HepG2 (cell line): ENCODE results near the gene KMT5C. TPM values are rescaled to one million over a fixed set of nuclear protein-coding genes. Genes with fewer than 3 reads are reported as not detected.
A peak's percentile ranks its signal among the peaks of the same experiment; 100 is the strongest.

Source experiments
- ARNT ChIP-seq: fragments of 450-650 bp; IDR thresholded peaks from 2 replicates; pipeline ENCODE4 v1.6.1; 2017
- HNF1A ChIP-seq, 2 experiments: sonication (generic) in 1 of 2; formaldehyde crosslinking in 1 of 2; IDR thresholded peaks; 2 replicates each; pipeline versions ENCODE4 v1.4.0 to v1.6.1; 2016 to 2020; ENCODE audit warnings: borderline replicate concordance in 1 of 2, low read depth in 1 of 2, mild to moderate bottlenecking in 1 of 2, missing genetic modification reagents in 1 of 2
- HOXA5 ChIP-seq: sonication (generic); formaldehyde crosslinking; IDR thresholded peaks from 2 replicates; pipeline ENCODE4 v1.4.0; 2020; ENCODE audit warnings: missing genetic modification reagents
- NFE2L1 ChIP-seq: sonication (generic); formaldehyde crosslinking; IDR thresholded peaks from 2 replicates; pipeline ENCODE4 v1.4.0; 2020; ENCODE audit warnings: missing genetic modification reagents, mild to moderate bottlenecking, borderline replicate concordance
- SALL1 ChIP-seq: sonication (generic); formaldehyde crosslinking; IDR thresholded peaks from 2 replicates; pipeline ENCODE4 v1.8.0; 2022; ENCODE audit warnings: mild to moderate bottlenecking, missing genetic modification reagents
- SMYD3 ChIP-seq: sonication (generic); formaldehyde crosslinking; IDR thresholded peaks from 2 replicates; pipeline ENCODE4 v1.8.1; 2023; ENCODE audit warnings: mild to moderate bottlenecking, missing genetic modification reagents
- THAP8 ChIP-seq: sonication (generic); formaldehyde crosslinking; IDR thresholded peaks from 2 replicates; pipeline ENCODE4 v1.5.1; 2020; ENCODE audit warnings: missing genetic modification reagents, mild to moderate bottlenecking, borderline replicate concordance
- TOPORS ChIP-seq: sonication (generic); formaldehyde crosslinking; IDR thresholded peaks from 2 replicates; pipeline ENCODE4 v1.8.0; 2023; ENCODE audit warnings: mild to moderate bottlenecking, missing genetic modification reagents
- YEATS4 ChIP-seq: sonication (generic); formaldehyde crosslinking; IDR thresholded peaks from 2 replicates; pipeline ENCODE4 v1.4.0; 2020; ENCODE audit warnings: missing genetic modification reagents, borderline replicate concordance
- ZBTB38 ChIP-seq: sonication (generic); formaldehyde crosslinking; IDR thresholded peaks from 2 replicates; pipeline ENCODE4 v1.5.1; 2020; ENCODE audit warnings: mild to moderate bottlenecking, missing genetic modification reagents
- ZNF326 ChIP-seq: sonication (generic); formaldehyde crosslinking; IDR thresholded peaks from 2 replicates; pipeline ENCODE4 v1.4.0; 2020; ENCODE audit warnings: missing genetic modification reagents, borderline replicate concordance
- ZNF556 ChIP-seq: sonication (generic); formaldehyde crosslinking; IDR thresholded peaks from 2 replicates; pipeline ENCODE4 v1.4.0; 2020; ENCODE audit warnings: mild to moderate bottlenecking, missing genetic modification reagents, borderline replicate concordance
- ZNF564 ChIP-seq: sonication (generic); formaldehyde crosslinking; IDR thresholded peaks from 2 replicates; pipeline ENCODE4 v1.8.1; 2023; ENCODE audit warnings: mild to moderate bottlenecking, missing genetic modification reagents
- ZNF570 ChIP-seq: sonication (generic); formaldehyde crosslinking; IDR thresholded peaks from 2 replicates; pipeline ENCODE4 v1.4.0; 2020; ENCODE audit warnings: mild to moderate bottlenecking, missing genetic modification reagents, borderline replicate concordance
- ZNF652 ChIP-seq: IDR thresholded peaks from 2 replicates; pipeline ENCODE4 v1.6.1; 2016; ENCODE audit warnings: low read depth, borderline replicate concordance
- polyA plus RNA-seq, 8 experiments: library from polyadenylated mRNA; depleted of rRNA in 3 of 8; stranded (reverse) in 7 of 8; unstranded in 1 of 8; fragments of >200 nt; fragmentation: Illumina TruSeq in 4 of 8; extraction: Trizol in 4 of 8; gene quantifications; 2 replicates each; pipeline versions ENCODE4 v1.2.1 to v1.2.3, GENCODE V29; 2011 to 2016; ENCODE audit warnings: low read depth in 4 of 8, missing spikeins in 1 of 8, mixed read lengths in 1 of 8; ENCODE audit not compliant: insufficient read depth in 1 of 8
- total RNA-seq, 5 experiments: library from RNA; depleted of rRNA; stranded (reverse); fragments of >200 nt; fragmentation: Illumina TruSeq; extraction: Trizol; gene quantifications; 2 replicates each; pipeline ENCODE4 v1.2.3, GENCODE V29; 2016; ENCODE audit warnings: low read depth in 1 of 5
- TF ChIP-seq, protein P1 (sequence below): sonication (generic); formaldehyde crosslinking; IDR thresholded peaks from 2 replicates; pipeline ENCODE4 v1.8.0; 2022; ENCODE audit warnings: missing genetic modification reagents, mild to moderate bottlenecking, borderline replicate concordance
- TF ChIP-seq, protein P2 (sequence below), 2 experiments: sonication (generic) in 1 of 2; formaldehyde crosslinking in 1 of 2; IDR thresholded peaks; 2 replicates each; pipeline versions ENCODE4 v1.4.0 to v1.6.1; 2018 to 2020; ENCODE audit warnings: missing genetic modification reagents in 2 of 2, borderline replicate concordance in 1 of 2, low read depth in 1 of 2, mild to moderate bottlenecking in 1 of 2, missing biosample characterization in 1 of 2
- TF ChIP-seq, protein P3 (sequence below): sonication (generic); formaldehyde crosslinking; IDR thresholded peaks from 2 replicates; pipeline ENCODE4 v1.8.1; 2023; ENCODE audit warnings: mild to moderate bottlenecking, missing genetic modification reagents

Gene KMT5C
- total and polyA plus RNA-seq, 2 of the 13 experiments (the other 11 are each of a cell fraction or from before 2014, with no cell fraction given): 5.5 to 9.0 TPM

DNA sequence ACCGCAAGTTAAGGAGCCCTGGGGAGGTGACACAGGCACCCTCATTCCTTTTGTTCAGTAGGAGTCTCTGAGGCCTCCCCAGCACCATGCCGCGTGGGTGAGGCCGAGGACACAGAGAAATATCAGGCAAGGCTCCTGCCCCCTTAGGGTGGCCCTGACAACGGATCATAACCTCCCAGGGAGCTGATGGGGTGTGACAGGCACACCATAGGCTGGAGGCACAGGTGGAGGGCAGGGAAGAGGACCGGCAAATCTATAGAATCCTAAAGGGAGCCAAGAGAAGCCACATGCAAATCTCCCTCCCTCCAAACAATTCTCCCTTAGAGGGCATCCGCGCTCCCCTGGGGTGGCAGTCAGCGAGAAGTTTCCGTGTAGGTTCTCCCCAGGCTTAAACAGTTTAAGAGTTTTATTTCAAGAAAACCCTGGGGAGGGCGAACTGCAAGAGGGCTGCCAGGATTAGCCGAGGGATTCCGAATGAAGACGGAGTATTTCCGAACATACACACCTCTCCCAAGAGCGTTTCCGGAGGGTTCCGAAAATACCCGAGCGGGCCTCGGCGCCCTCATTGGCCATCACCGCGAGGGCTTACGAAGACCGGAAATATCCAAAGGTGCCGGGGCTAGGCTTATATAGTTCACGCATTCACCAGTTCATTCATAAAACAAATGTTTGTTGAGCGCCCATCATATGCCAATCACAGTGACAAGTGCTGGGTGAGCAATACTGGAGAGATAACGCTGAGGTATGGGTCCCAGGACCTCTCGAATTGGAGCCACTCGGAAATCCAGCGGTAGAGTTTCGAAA lies 45.4 kb downstream of the KMT5C start (continued):
- TF ChIP-seq, protein P1, sequence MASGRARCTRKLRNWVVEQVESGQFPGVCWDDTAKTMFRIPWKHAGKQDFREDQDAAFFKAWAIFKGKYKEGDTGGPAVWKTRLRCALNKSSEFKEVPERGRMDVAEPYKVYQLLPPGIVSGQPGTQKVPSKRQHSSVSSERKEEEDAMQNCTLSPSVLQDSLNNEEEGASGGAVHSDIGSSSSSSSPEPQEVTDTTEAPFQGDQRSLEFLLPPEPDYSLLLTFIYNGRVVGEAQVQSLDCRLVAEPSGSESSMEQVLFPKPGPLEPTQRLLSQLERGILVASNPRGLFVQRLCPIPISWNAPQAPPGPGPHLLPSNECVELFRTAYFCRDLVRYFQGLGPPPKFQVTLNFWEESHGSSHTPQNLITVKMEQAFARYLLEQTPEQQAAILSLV (CRISPR knock-in tag): no peak
- TF ChIP-seq THAP8 (CRISPR knock-in tag): no peak
- no peak for TF ChIP-seq ZNF326
- TF ChIP-seq ZNF652 (CRISPR knock-in tag): 0 out of 2 replicates have a peak, but pooled peaks have one; percentile 6
- peak; percentile 52 for TF ChIP-seq TOPORS (CRISPR knock-in tag)
- no peak; the same call in 1 of the 2 replicates for TF ChIP-seq SALL1
- no peak for TF ChIP-seq ZNF556 (CRISPR knock-in tag)
- TF ChIP-seq ZNF570 (CRISPR knock-in tag): no peak
- TF ChIP-seq, protein P2, sequence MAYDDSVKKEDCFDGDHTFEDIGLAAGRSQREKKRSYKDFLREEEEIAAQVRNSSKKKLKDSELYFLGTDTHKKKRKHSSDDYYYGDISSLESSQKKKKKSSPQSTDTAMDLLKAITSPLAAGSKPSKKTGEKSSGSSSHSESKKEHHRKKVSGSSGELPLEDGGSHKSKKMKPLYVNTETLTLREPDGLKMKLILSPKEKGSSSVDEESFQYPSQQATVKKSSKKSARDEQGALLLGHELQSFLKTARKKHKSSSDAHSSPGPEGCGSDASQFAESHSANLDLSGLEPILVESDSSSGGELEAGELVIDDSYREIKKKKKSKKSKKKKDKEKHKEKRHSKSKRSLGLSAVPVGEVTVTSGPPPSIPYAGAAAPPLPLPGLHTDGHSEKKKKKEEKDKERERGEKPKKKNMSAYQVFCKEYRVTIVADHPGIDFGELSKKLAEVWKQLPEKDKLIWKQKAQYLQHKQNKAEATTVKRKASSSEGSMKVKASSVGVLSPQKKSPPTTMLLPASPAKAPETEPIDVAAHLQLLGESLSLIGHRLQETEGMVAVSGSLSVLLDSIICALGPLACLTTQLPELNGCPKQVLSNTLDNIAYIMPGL (CRISPR knock-in tag; IDR thresholded peaks at IDR 0.05; ENCODE audit: borderline replicate concordance in 1 of 2, low read depth in 1 of 2): peak in 1 of 2 experiments; percentile 15; a peak in 1 of 4 replicates
- TF ChIP-seq HNF1A (IDR thresholded peaks at IDR 0.05; ENCODE audit: low read depth): no peak
- TF ChIP-seq HNF1A (CRISPR knock-in tag; IDR thresholded peaks at IDR 0.05; ENCODE audit: borderline replicate concordance): no peak
- TF ChIP-seq NFE2L1 (CRISPR knock-in tag): no peak
- peak; percentile 26; the same call in 1 of the 2 replicates for TF ChIP-seq SMYD3 (CRISPR knock-in tag)
- 0 out of 2 replicates have a peak, but pooled peaks have one; percentile 13 for TF ChIP-seq HOXA5 (CRISPR knock-in tag)
- TF ChIP-seq ARNT: no peak
- TF ChIP-seq ZBTB38 (CRISPR knock-in tag): peak; percentile 51; the same call in 1 of the 2 replicates
- no peak for TF ChIP-seq ZNF564
- TF ChIP-seq YEATS4 (CRISPR knock-in tag): 0 out of 2 replicates have a peak, but pooled peaks have one; percentile 22
- TF ChIP-seq, protein P3, sequence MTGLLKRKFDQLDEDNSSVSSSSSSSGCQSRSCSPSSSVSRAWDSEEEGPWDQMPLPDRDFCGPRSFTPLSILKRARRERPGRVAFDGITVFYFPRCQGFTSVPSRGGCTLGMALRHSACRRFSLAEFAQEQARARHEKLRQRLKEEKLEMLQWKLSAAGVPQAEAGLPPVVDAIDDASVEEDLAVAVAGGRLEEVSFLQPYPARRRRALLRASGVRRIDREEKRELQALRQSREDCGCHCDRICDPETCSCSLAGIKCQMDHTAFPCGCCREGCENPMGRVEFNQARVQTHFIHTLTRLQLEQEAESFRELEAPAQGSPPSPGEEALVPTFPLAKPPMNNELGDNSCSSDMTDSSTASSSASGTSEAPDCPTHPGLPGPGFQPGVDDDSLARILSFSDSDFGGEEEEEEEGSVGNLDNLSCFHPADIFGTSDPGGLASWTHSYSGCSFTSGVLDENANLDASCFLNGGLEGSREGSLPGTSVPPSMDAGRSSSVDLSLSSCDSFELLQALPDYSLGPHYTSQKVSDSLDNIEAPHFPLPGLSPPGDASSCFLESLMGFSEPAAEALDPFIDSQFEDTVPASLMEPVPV (CRISPR knock-in tag): peak; percentile 54; the same call in 1 of the 2 replicates
